Measurements from ENCODE around the gene SLC49A3.

Gene SLC49A3

GRCh38 chr4:667545-667925, 21.4 kb downstream of the SLC49A3 start:
- no peak for DNase-seq (ENCODE audit: low read depth in 2 of 2)
- no peak for TF ChIP-seq CTCF (IDR thresholded peaks at IDR 0.05; ENCODE audit: low read depth, low read length)
- H3K4me3 ChIP-seq (replicated peaks in 1 of 2; ENCODE audit: low read depth in 2 of 2, low read length in 2 of 2) = no peak overlapping the region

- DNase-seq (ENCODE audit: low read depth in 2 of 2) = no peak
- TF ChIP-seq CTCF (IDR thresholded peaks at IDR 0.05; ENCODE audit: low read depth, low read length) = no peak
- no peak overlapping the region for H3K4me3 ChIP-seq (replicated peaks in 1 of 2; ENCODE audit: low read depth in 2 of 2, low read length in 2 of 2)
Measured at GRCh38 chr4:666822-667544, 22.0 kb downstream of the SLC49A3 start.

GRCh38 chr4:666436-666810, 22.5 kb downstream of the SLC49A3 start:
- H3K4me3 ChIP-seq (replicated peaks in 1 of 2; ENCODE audit: low read depth in 2 of 2, low read length in 2 of 2) = no peak overlapping the region
- no peak for DNase-seq (ENCODE audit: low read depth in 2 of 2)
- TF ChIP-seq CTCF (IDR thresholded peaks at IDR 0.05; ENCODE audit: low read depth, low read length) = no peak

- no peak overlapping the region for H3K4me3 ChIP-seq (replicated peaks in 1 of 2; ENCODE audit: low read depth in 2 of 2, low read length in 2 of 2)
- no peak for DNase-seq (ENCODE audit: low read depth in 2 of 2)
- TF ChIP-seq CTCF (IDR thresholded peaks at IDR 0.05; ENCODE audit: low read depth, low read length) = no peak
Measured at GRCh38 chr4:665751-666435, 23.1 kb downstream of the SLC49A3 start.

GRCh38 chr4:665381-665750, 23.6 kb downstream of the SLC49A3 start:
- TF ChIP-seq CTCF (IDR thresholded peaks at IDR 0.05; ENCODE audit: low read depth, low read length) = no peak
- DNase-seq (ENCODE audit: low read depth in 2 of 2) = no peak
- no peak overlapping the region for H3K4me3 ChIP-seq (replicated peaks in 1 of 2; ENCODE audit: low read depth in 2 of 2, low read length in 2 of 2)

GRCh38 chr4:664713-665231, 24.2 kb downstream of the SLC49A3 start:
- TF ChIP-seq CTCF (IDR thresholded peaks at IDR 0.05; ENCODE audit: low read depth, low read length) = no peak
- no peak overlapping the region for H3K4me3 ChIP-seq (replicated peaks in 1 of 2; ENCODE audit: low read depth in 2 of 2, low read length in 2 of 2)
- DNase-seq (ENCODE audit: low read depth in 2 of 2) = no peak

All from cardiac fibroblast (primary cell).